ENCODE results near the gene PTPRM. TPM values are rescaled to one million over a fixed set of nuclear protein-coding genes. Genes with fewer than 3 reads are reported as not detected.

PTPRM gene
- total RNA-seq, 4 donors from 2014 or later = 170 to 198 (median 182) TPM

DNA sequence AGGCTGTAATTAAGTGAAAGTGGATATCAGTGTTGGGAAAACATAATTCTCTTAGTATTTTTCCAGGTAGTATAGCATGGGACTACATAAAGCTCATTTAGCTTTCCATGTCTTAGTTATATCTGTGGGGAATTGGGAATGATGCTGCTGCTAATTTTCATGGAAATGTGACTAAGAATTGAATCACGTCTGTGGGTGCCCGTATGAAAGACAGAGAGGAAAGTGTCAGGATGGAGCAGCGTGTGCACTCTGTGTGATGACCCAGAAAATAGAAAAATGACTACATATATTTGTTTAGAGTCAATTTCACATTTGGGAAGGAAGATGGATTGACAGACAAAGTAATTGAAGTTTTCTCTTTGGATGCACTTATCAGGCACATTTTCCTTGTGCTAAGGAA lies 212.1 kb downstream of the PTPRM start:
- intact Hi-C loops (cut with DNase I) = no loop called here
- WGBS, 2 donors = 95% methylated on average over 3 of the region's 3 CpGs

GRCh38 chr18:7784171-7784570 lies 217.1 kb downstream of the PTPRM start:
- Histone ChIP-seq H3K36me3 (no peaks in the 10 kb centered on the region), H3K4me1 (peaks cover 0 to 4% of the 10 kb centered on the region in 2 donors), H3K4me3 (replicated peaks in 1 of 3) (no peak overlapping the region), H3K27me3 (no peaks in the 10 kb centered on the region), H3K27ac (no peak overlapping the region), H3K9me3 (no peaks in the 10 kb centered on the region)
- DNase-seq = peak; percentile 39 to 72
- intact Hi-C loops (cut with DNase I) = no loop called here
- no peak for TF ChIP-seq POLR2A (IDR thresholded peaks at IDR 0.05)
- TF ChIP-seq, protein P1, sequence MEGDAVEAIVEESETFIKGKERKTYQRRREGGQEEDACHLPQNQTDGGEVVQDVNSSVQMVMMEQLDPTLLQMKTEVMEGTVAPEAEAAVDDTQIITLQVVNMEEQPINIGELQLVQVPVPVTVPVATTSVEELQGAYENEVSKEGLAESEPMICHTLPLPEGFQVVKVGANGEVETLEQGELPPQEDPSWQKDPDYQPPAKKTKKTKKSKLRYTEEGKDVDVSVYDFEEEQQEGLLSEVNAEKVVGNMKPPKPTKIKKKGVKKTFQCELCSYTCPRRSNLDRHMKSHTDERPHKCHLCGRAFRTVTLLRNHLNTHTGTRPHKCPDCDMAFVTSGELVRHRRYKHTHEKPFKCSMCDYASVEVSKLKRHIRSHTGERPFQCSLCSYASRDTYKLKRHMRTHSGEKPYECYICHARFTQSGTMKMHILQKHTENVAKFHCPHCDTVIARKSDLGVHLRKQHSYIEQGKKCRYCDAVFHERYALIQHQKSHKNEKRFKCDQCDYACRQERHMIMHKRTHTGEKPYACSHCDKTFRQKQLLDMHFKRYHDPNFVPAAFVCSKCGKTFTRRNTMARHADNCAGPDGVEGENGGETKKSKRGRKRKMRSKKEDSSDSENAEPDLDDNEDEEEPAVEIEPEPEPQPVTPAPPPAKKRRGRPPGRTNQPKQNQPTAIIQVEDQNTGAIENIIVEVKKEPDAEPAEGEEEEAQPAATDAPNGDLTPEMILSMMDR (IDR thresholded peaks at IDR 0.05) = no peak
- WGBS, 2 donors = 64 to 73% methylated on average over 4 of the region's 4 CpGs

More for the DNA sequence above, 212.1 kb downstream of the PTPRM start:
- peaks cover 15 to 18% of the 10 kb centered on the region in 2 donors for H3K4me1 ChIP-seq
- H3K4me3 ChIP-seq (replicated peaks in 1 of 3) = no peak overlapping the region
- H3K27me3 ChIP-seq = no peaks in the 10 kb centered on the region
- no peak for DNase-seq
- no peak for TF ChIP-seq POLR2A (IDR thresholded peaks at IDR 0.05)
- TF ChIP-seq, protein P1 (IDR thresholded peaks at IDR 0.05) = no peak
- H3K9me3 ChIP-seq = no peaks in the 10 kb centered on the region
- H3K36me3 ChIP-seq = no peaks in the 10 kb centered on the region
- no peak overlapping the region for H3K27ac ChIP-seq

GRCh38 chr18:7786569-7786968 lies 219.5 kb downstream of the PTPRM start:
- WGBS, 2 donors = 91 to 94% methylated on average over 1 of the region's 1 CpG

DNA sequence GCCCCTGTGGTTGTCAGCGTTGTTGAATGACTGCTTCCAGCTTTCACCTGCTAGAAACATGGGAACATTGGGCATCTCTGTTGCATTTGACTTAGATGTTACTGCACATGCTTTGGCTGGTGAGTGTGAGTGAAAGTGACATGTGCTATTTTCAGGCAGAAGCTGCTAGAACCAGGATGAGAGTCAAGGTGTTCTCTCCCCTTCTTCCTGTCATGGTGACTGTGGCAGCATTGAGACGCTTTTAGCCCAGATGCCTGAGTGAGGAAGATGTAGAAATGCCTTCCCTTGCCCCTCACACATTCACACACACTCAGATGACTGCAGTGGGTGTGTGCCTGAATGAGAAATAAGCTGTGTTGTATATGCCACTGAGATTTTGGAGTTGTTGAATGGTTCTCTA lies 220.2 kb downstream of the PTPRM start:
- H3K9me3 ChIP-seq = no peaks in the 10 kb centered on the region
- no peak overlapping the region for H3K27ac ChIP-seq
- DNase-seq = no peak
- no peaks in the 10 kb centered on the region for H3K27me3 ChIP-seq
- H3K36me3 ChIP-seq = no peaks in the 10 kb centered on the region
- H3K4me1 ChIP-seq = peaks cover 9 to 23% of the 10 kb centered on the region in 2 donors
- no peak for TF ChIP-seq POLR2A (IDR thresholded peaks at IDR 0.05)
- TF ChIP-seq, protein P1 (IDR thresholded peaks at IDR 0.05) = no peak
- no peak overlapping the region for H3K4me3 ChIP-seq (replicated peaks in 1 of 3)
- WGBS, 2 donors = 76 to 91% methylated on average over 2 of the region's 2 CpGs
- intact Hi-C loops (cut with DNase I) = no loop called here

More at GRCh38 chr18:7786569-7786968, 219.5 kb downstream of the PTPRM start:
- no peak for DNase-seq
- H3K27me3 ChIP-seq = no peaks in the 10 kb centered on the region
- intact Hi-C loops (cut with DNase I) = no loop called here
- TF ChIP-seq, protein P1 (IDR thresholded peaks at IDR 0.05) = no peak
- TF ChIP-seq POLR2A (IDR thresholded peaks at IDR 0.05) = no peak
- H3K27ac ChIP-seq = no peak overlapping the region
- H3K36me3 ChIP-seq = no peaks in the 10 kb centered on the region
- H3K4me3 ChIP-seq (replicated peaks in 1 of 3) = no peak overlapping the region
- no peaks in the 10 kb centered on the region for H3K9me3 ChIP-seq
- H3K4me1 ChIP-seq = peaks cover 9 to 23% of the 10 kb centered on the region in 2 donors

DNA sequence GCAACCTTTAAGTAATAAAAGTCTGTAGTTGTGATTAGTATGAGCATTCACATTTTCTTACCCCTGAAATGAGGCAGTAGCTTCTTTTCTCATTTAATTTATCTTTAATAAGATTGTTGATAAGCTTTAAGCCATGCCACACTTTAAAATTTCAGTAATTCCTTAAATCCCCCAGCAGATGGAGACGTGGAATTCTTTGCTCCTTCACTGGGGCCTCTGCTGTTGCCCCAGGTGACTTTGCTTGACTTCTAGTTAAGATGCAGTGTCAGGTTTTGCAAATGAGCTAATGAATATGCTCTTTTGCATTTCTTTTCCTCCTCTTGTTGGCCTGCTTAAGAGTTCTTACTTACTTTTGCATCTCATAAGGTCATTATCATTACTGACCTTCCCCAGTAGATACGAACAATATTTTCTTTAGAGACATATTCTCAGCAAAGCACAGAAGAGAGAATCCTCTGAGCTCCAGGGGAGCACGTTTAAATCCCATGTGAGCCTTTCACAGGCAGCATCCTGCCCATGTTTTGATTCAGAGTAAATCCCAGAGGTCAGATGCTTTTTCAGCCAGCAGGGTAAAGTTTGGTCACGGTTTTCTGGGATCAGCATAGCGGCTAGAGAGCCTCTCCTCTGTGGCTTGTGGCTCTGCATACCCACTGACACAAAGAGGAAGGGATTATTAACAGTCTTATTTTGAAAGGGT lies 222.9 kb downstream of the PTPRM start:
- Histone ChIP-seq H3K36me3 (no peaks in the 10 kb centered on the region), H3K4me3 (replicated peaks in 1 of 3) (no peak overlapping the region), H3K27me3 (no peaks in the 10 kb centered on the region), H3K9me3 (no peaks in the 10 kb centered on the region), H3K4me1 (peaks cover 13 to 20% of the 10 kb centered on the region in 2 donors), H3K27ac (peak overlapping the region; percentile 49 to 66 (median 63))
- DNase-seq = peak; percentile 53 to 57
- intact Hi-C loops (cut with DNase I) = loop anchor here (10.0 kb wide), 1 partner anchor 595 kb away; no protein-coding TSS in a partner anchor
- WGBS, 2 donors = 21 to 39% methylated on average over 5 of the region's 5 CpGs
- TF ChIP-seq, protein P1 (IDR thresholded peaks at IDR 0.05) = peak in 4 of 6 experiments; percentile 46 to 67 (median 52)
- no peak for TF ChIP-seq POLR2A (IDR thresholded peaks at IDR 0.05)
